ENCODE measurements around the gene CDK19. TPM values are rescaled to one million over a fixed set of nuclear protein-coding genes. Genes with fewer than 3 reads are reported as not detected.

Gene CDK19
- total RNA-seq, 2 donors from 2014 or later, result 8.7 to 14.3 TPM

- no peaks in the 10 kb centered on the region for H3K4me1 ChIP-seq (ENCODE audit: control insufficient read depth in 1 of 2, low read depth in 2 of 2)
- no peak for TF ChIP-seq CTCF (IDR thresholded peaks at IDR 0.05)
- H3K36me3 ChIP-seq, result no peaks in the 10 kb centered on the region
- DNase-seq (ENCODE audit: low spot score) (no peak), ATAC-seq (ENCODE audit: insufficient number of reproducible peaks, low FRiP score, low read depth) (no peak)
- no peaks in the 10 kb centered on the region for H3K9me3 ChIP-seq
- no peak overlapping the region for H3K4me3 ChIP-seq
- H3K27me3 ChIP-seq (replicated peaks; ENCODE audit: insufficient read depth), result no peaks in the 10 kb centered on the region
- no peak overlapping the region for H3K27ac ChIP-seq
These were observed 125.1 kb downstream of the CDK19 start for GRCh38 chr6:110690106-110690654.

- Histone ChIP-seq H3K4me3 (no peak overlapping the region), H3K36me3 (no peaks in the 10 kb centered on the region), H3K4me1 (ENCODE audit: control insufficient read depth in 1 of 2, low read depth in 2 of 2) (no peaks in the 10 kb centered on the region), H3K27me3 (replicated peaks; ENCODE audit: insufficient read depth) (no peaks in the 10 kb centered on the region), H3K9me3 (no peaks in the 10 kb centered on the region), H3K27ac (no peak overlapping the region)
- no peak for TF ChIP-seq CTCF (IDR thresholded peaks at IDR 0.05)
- no peak for ATAC-seq (ENCODE audit: insufficient number of reproducible peaks, low FRiP score, low read depth)
- no peak for DNase-seq (ENCODE audit: low spot score)
These were observed 125.9 kb downstream of the CDK19 start for GRCh38 chr6:110689275-110689935.

GRCh38 chr6:110688661-110689268, 126.5 kb downstream of the CDK19 start:
- ATAC-seq (ENCODE audit: insufficient number of reproducible peaks, low FRiP score, low read depth) (no peak), DNase-seq (ENCODE audit: low spot score) (no peak)
- no peaks in the 10 kb centered on the region for H3K4me1 ChIP-seq (ENCODE audit: control insufficient read depth in 1 of 2, low read depth in 2 of 2)
- no peaks in the 10 kb centered on the region for H3K27me3 ChIP-seq (replicated peaks; ENCODE audit: insufficient read depth)
- no peaks in the 10 kb centered on the region for H3K9me3 ChIP-seq
- no peak overlapping the region for H3K27ac ChIP-seq
- no peaks in the 10 kb centered on the region for H3K36me3 ChIP-seq
- TF ChIP-seq CTCF (IDR thresholded peaks at IDR 0.05), result no peak
- no peak overlapping the region for H3K4me3 ChIP-seq

- Histone ChIP-seq H3K36me3 (no peaks in the 10 kb centered on the region), H3K9me3 (no peaks in the 10 kb centered on the region), H3K4me3 (no peak overlapping the region), H3K27me3 (replicated peaks; ENCODE audit: insufficient read depth) (no peaks in the 10 kb centered on the region), H3K4me1 (ENCODE audit: control insufficient read depth in 1 of 2, low read depth in 2 of 2) (peaks cover 0 to 3% of the 10 kb centered on the region in 2 donors), H3K27ac (no peak overlapping the region)
- DNase-seq (ENCODE audit: low spot score) (no peak), ATAC-seq (ENCODE audit: insufficient number of reproducible peaks, low FRiP score, low read depth) (no peak)
- no peak for TF ChIP-seq CTCF (IDR thresholded peaks at IDR 0.05)
These were observed 127.9 kb downstream of the CDK19 start for GRCh38 chr6:110687326-110687725.

- DNase-seq (ENCODE audit: low spot score) (no peak), ATAC-seq (ENCODE audit: insufficient number of reproducible peaks, low FRiP score, low read depth) (no peak)
- Histone ChIP-seq H3K36me3 (no peaks in the 10 kb centered on the region), H3K4me1 (ENCODE audit: control insufficient read depth in 1 of 2, low read depth in 2 of 2) (peaks cover 7 to 9% of the 10 kb centered on the region in 2 donors), H3K4me3 (no peak overlapping the region), H3K27ac (no peak overlapping the region), H3K27me3 (replicated peaks; ENCODE audit: insufficient read depth) (no peaks in the 10 kb centered on the region), H3K9me3 (no peaks in the 10 kb centered on the region)
- no peak for TF ChIP-seq CTCF (IDR thresholded peaks at IDR 0.05)
These were observed 132.0 kb downstream of the CDK19 start for GRCh38 chr6:110683241-110683640.
